H9 (cell line): ENCODE results near the gene PACSIN2. TPM values are rescaled to one million over a fixed set of nuclear protein-coding genes. Genes with fewer than 3 reads are reported as not detected.

Experiments
- DNase-seq: peaks from one replicate; pipeline ENCODE4 v3.0.0-alpha.2; 2017
- H2AFZ ChIP-seq: one replicate; pipeline ENCODE4 v1.6.1; 2013; ENCODE audit warnings: mild to moderate bottlenecking, low read length, control low read depth, moderate library complexity
- H2AK5ac ChIP-seq: 2 replicates; pipeline ENCODE4 v1.6.1; 2013; ENCODE audit warnings: low read length, control low read depth, mixed read lengths; ENCODE audit not compliant: insufficient read length
- H2BK120ac ChIP-seq: one replicate; pipeline ENCODE4 v1.6.1; 2013; ENCODE audit warnings: low read depth, mild to moderate bottlenecking, low read length, control low read depth, inconsistent platforms; ENCODE audit not compliant: poor library complexity, severe bottlenecking
- H2BK12ac ChIP-seq: 2 replicates; pipeline ENCODE4 v1.6.1; 2013; ENCODE audit warnings: low read length, control low read depth, mixed read lengths, low read depth; ENCODE audit not compliant: insufficient read length
- H2BK15ac ChIP-seq: 2 replicates; pipeline ENCODE4 v1.6.1; 2013; ENCODE audit warnings: low read depth, low read length, control low read depth
- H2BK20ac ChIP-seq: one replicate; pipeline ENCODE4 v1.6.1; 2013; ENCODE audit warnings: low read depth, mild to moderate bottlenecking, low read length, control low read depth, inconsistent platforms; ENCODE audit not compliant: poor library complexity, severe bottlenecking
- H2BK5ac ChIP-seq: 2 replicates; pipeline ENCODE4 v1.6.1; 2013; ENCODE audit warnings: low read length, control low read depth, mixed read lengths; ENCODE audit not compliant: insufficient read length
- H3K14ac ChIP-seq: 2 replicates; pipeline ENCODE4 v1.6.1; 2013; ENCODE audit warnings: low read length, control low read depth; ENCODE audit not compliant: insufficient read depth
- H3K18ac ChIP-seq: 2 replicates; pipeline ENCODE4 v1.6.1; 2013; ENCODE audit warnings: low read depth, mild to moderate bottlenecking, mixed read lengths, low read length, control low read depth; ENCODE audit not compliant: insufficient read length
- H3K23ac ChIP-seq: 2 replicates; pipeline ENCODE4 v1.6.1; 2013; ENCODE audit warnings: low read length, control low read depth, mixed read lengths, low read depth; ENCODE audit not compliant: insufficient read length
- H3K23me2 ChIP-seq: 2 replicates; pipeline ENCODE4 v1.6.1; 2013; ENCODE audit warnings: low read depth, mild to moderate bottlenecking, mixed read lengths, low read length, control low read depth; ENCODE audit not compliant: insufficient read length, poor library complexity, severe bottlenecking
- H3K27ac ChIP-seq: 2 replicates; pipeline ENCODE4 v1.5.1; 2013; ENCODE audit warnings: low read length, control low read depth, mixed read lengths, low read depth; ENCODE audit not compliant: insufficient read length
- H3K27me3 ChIP-seq: 2 replicates; pipeline ENCODE4 v1.6.1; 2013; ENCODE audit warnings: low read length, control low read depth, inconsistent platforms; ENCODE audit not compliant: insufficient read depth
- H3K4ac ChIP-seq: 2 replicates; pipeline ENCODE4 v1.6.1; 2013; ENCODE audit warnings: low read depth, mild to moderate bottlenecking, control low read depth, inconsistent platforms, low read length, moderate library complexity
- H3K4me1 ChIP-seq: 2 replicates; pipeline ENCODE4 v1.6.1; 2013; ENCODE audit warnings: low read length, control low read depth, inconsistent platforms; ENCODE audit not compliant: insufficient read depth
- H3K4me2 ChIP-seq: 2 replicates; pipeline ENCODE4 v1.6.1; 2013; ENCODE audit warnings: low read length, control low read depth, mixed read lengths; ENCODE audit not compliant: insufficient read length, insufficient read depth
- H3K56ac ChIP-seq: 2 replicates; pipeline ENCODE4 v1.6.1; 2013; ENCODE audit warnings: low read depth, mild to moderate bottlenecking, mixed read lengths, low read length, control low read depth; ENCODE audit not compliant: insufficient read length
- H3K79me1 ChIP-seq: 2 replicates; pipeline ENCODE4 v1.6.1; 2013; ENCODE audit warnings: low read depth, mild to moderate bottlenecking, moderate library complexity, low read length, control low read depth, inconsistent platforms; ENCODE audit not compliant: insufficient read depth, poor library complexity, severe bottlenecking
- H3K79me2 ChIP-seq: 2 replicates; pipeline ENCODE4 v1.6.1; 2013; ENCODE audit warnings: low read length, control low read depth, inconsistent platforms; ENCODE audit not compliant: insufficient read depth
- H3K9ac ChIP-seq: 2 replicates; pipeline ENCODE4 v1.6.1; 2013; ENCODE audit warnings: low read length, control low read depth, mixed read lengths; ENCODE audit not compliant: insufficient read length; ENCODE audit errors: extremely low read depth
- H3K9me3 ChIP-seq: one replicate; pipeline ENCODE4 v1.6.1; 2013; ENCODE audit warnings: low read depth, low read length, inconsistent platforms; ENCODE audit not compliant: control insufficient read depth
- H3T11ph ChIP-seq: one replicate; pipeline ENCODE4 v1.6.1; 2013; ENCODE audit warnings: mild to moderate bottlenecking, low read length, control low read depth, inconsistent platforms
- H4K20me1 ChIP-seq: one replicate; pipeline ENCODE4 v1.6.1; 2013; ENCODE audit not compliant: control insufficient read depth, insufficient read length, insufficient read depth
- H4K5ac ChIP-seq: 2 replicates; pipeline ENCODE4 v1.6.1; 2013; ENCODE audit warnings: low read depth, mild to moderate bottlenecking, mixed read lengths, low read length, control low read depth; ENCODE audit not compliant: insufficient read length
- H4K8ac ChIP-seq: replicated peaks from 2 replicates; pipeline ENCODE4 v1.6.1; 2013; ENCODE audit warnings: low read length, control low read depth, mixed read lengths, low read depth; ENCODE audit not compliant: insufficient read length
- H4K91ac ChIP-seq: 2 replicates; pipeline ENCODE4 v1.6.1; 2013; ENCODE audit warnings: low read depth, mild to moderate bottlenecking, moderate library complexity, mixed read lengths, low read length, control low read depth; ENCODE audit not compliant: insufficient read length
- H3K27ac Mint-ChIP-seq, 3 experiments: 2 replicates in 2 of 3; 3 replicates in 1 of 3; pipeline ENCODE4 v1.8.0; 2020 to 2021; ENCODE audit warnings: mixed read lengths in 3 of 3, mild to moderate bottlenecking in 1 of 3, moderate library complexity in 1 of 3
- H3K27me3 Mint-ChIP-seq: 2 replicates; pipeline ENCODE4 v1.8.0; 2021; ENCODE audit warnings: low read depth, mild to moderate bottlenecking, moderate library complexity, mixed read lengths
- H3K36me3 Mint-ChIP-seq, 3 experiments: 2 replicates in 2 of 3; 3 replicates in 1 of 3; pipeline ENCODE4 v1.8.0; 2020 to 2021; ENCODE audit warnings: low read depth in 3 of 3, mixed read lengths in 3 of 3; ENCODE audit not compliant: insufficient read depth in 1 of 3
- H3K4me1 Mint-ChIP-seq, 2 experiments: 2 replicates each; pipeline ENCODE4 v1.8.0; 2020; ENCODE audit warnings: mixed read lengths in 2 of 2
- H3K4me3 Mint-ChIP-seq, 2 experiments: 2 replicates in 1 of 2; 3 replicates in 1 of 2; pipeline ENCODE4 v1.8.0; 2020 to 2021; ENCODE audit warnings: mild to moderate bottlenecking in 2 of 2, mixed read lengths in 2 of 2, moderate library complexity in 1 of 2
- H3K9me3 Mint-ChIP-seq, 2 experiments: 2 replicates in 1 of 2; 3 replicates in 1 of 2; pipeline ENCODE4 v1.8.0; 2020; ENCODE audit warnings: mild to moderate bottlenecking in 2 of 2, mixed read lengths in 2 of 2, moderate library complexity in 1 of 2
- WGBS: extraction: QIAGEN DNeasy Blood & Tissue Kit; methylation state at CpG from one replicate; pipeline ENCODE4 v1.1.7; 2013; ENCODE audit warnings: missing lambda C conversion rate, low lambda C conversion rate, mixed read lengths; ENCODE audit not compliant: insufficient read length; ENCODE audit errors: extremely low coverage; 5-methylcytosine and 5-hydroxymethylcytosine counted together
- total RNA-seq: library from RNA; stranded (reverse); gene quantifications from 2 replicates; pipeline ENCODE4 v1.2.1, GENCODE V29; 2021
- TF ChIP-seq, protein P1 (sequence below): fragments of 200-600 bp; sonication (generic); conservative IDR thresholded peaks from 3 replicates; pipeline ENCODE4 v1.8.0; 2021; ENCODE audit warnings: antibody characterized with exemption, mild to moderate bottlenecking

The PACSIN2 gene
- total RNA-seq, 1 experiment from 2014 or later = 62.3 TPM

DNA sequence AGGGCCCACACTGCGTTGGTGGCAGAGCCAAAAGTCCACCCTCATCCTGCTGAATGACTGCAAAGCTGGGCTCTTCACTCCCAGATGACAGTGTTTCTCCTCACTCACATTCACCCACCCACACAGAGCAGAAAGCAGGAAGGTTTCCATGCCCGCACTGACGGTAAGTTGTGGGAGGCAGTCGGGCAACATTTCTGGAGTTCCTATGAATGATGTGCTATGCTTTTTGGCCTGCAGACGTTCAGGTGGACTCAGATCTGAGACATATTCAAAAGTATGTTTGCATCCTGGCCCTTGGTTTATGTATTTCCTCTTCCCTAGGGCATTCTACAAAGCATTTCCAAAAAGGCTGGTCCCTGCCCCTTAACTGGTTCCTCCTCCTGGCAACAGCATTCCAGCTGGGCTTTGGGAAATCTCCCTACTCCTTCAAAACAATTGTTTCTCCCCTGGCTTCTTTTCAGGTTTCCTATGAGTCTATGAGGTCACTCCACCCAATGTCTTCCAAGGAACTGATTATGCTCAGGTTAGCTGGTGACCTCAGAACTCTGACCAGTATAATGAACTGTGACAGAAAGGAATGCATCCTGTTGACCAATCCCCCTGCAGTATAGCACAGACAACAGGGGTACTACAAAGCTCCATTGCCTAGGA lies 36.4 kb downstream of the PACSIN2 start:
- Histone ChIP-seq H2BK120ac (no peak overlapping the region), H3K79me1 (no peaks in the 10 kb centered on the region), H3K9me3 (no peaks in the 10 kb centered on the region), H3K79me2 (peaks cover 9% of the 10 kb centered on the region; the same call in 1 of the 2 replicates), H4K20me1 (peaks cover 2% of the 10 kb centered on the region), H4K5ac (no peak overlapping the region), H3T11ph (no peak overlapping the region), H2BK15ac (no peak overlapping the region), H3K9ac (no peak overlapping the region), H4K91ac (no peak overlapping the region), H3K14ac (no peak overlapping the region), H2AFZ (no peak overlapping the region), H2AK5ac (no peak overlapping the region), H3K27me3 (no peaks in the 10 kb centered on the region), H2BK20ac (no peak overlapping the region), H2BK12ac (no peak overlapping the region), H3K23me2 (no peaks in the 10 kb centered on the region), H3K4me2 (no peak overlapping the region), H4K8ac (no peak overlapping the region), H2BK5ac (no peak overlapping the region), H3K27ac (no peak overlapping the region), H3K4ac (no peak overlapping the region), H3K18ac (no peak overlapping the region), H3K23ac (no peak overlapping the region), H3K56ac (no peak overlapping the region), H3K4me1 (no peaks in the 10 kb centered on the region; the same call in 1 of the 2 replicates)
- H3K27ac Mint-ChIP-seq = peak overlapping the region in 2 of 3 experiments; percentile 35 to 56; a peak in 3 of 7 replicates
- peaks cover 36 to 43% of the 10 kb centered on the region in 2 experiments for H3K4me1 Mint-ChIP-seq
- H3K36me3 Mint-ChIP-seq = peaks cover 0 to 4% (median 3%) of the 10 kb centered on the region in 3 experiments; a peak in 4 of 7 replicates
- no peak for DNase-seq
- TF ChIP-seq, protein P1, sequence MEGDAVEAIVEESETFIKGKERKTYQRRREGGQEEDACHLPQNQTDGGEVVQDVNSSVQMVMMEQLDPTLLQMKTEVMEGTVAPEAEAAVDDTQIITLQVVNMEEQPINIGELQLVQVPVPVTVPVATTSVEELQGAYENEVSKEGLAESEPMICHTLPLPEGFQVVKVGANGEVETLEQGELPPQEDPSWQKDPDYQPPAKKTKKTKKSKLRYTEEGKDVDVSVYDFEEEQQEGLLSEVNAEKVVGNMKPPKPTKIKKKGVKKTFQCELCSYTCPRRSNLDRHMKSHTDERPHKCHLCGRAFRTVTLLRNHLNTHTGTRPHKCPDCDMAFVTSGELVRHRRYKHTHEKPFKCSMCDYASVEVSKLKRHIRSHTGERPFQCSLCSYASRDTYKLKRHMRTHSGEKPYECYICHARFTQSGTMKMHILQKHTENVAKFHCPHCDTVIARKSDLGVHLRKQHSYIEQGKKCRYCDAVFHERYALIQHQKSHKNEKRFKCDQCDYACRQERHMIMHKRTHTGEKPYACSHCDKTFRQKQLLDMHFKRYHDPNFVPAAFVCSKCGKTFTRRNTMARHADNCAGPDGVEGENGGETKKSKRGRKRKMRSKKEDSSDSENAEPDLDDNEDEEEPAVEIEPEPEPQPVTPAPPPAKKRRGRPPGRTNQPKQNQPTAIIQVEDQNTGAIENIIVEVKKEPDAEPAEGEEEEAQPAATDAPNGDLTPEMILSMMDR = no peak
- H3K9me3 Mint-ChIP-seq = peaks cover 0 to 2% of the 10 kb centered on the region in 2 experiments; a peak in 1 of 5 replicates
- no CpG with 5 or more reads among the region's 5 CpGs for WGBS
- H3K27me3 Mint-ChIP-seq = no peaks in the 10 kb centered on the region
- H3K4me3 Mint-ChIP-seq = 0 out of 5 replicates have a peak overlapping the region, but pooled peaks of 1 of the 2 experiments have one; percentile 0
